HepG2 (cell line): Measurements from ENCODE around the gene DLST. TPM values are rescaled to one million over a fixed set of nuclear protein-coding genes. Genes with fewer than 3 reads are reported as not detected.

ENCODE experiments used
- HNRNPL ChIP-seq: fragments of 200-400 bp; formaldehyde crosslinking; IDR thresholded peaks from 2 replicates; pipeline ENCODE4 v1.6.1; 2017; ENCODE audit warnings: mild to moderate bottlenecking, low read depth, low read length
- KDM4B ChIP-seq: sonication (generic); formaldehyde crosslinking; IDR thresholded peaks from 2 replicates; pipeline ENCODE4 v1.4.0; 2020; ENCODE audit warnings: missing genetic modification reagents
- KMT2A ChIP-seq: sonication (generic); formaldehyde crosslinking; IDR thresholded peaks from 2 replicates; pipeline ENCODE4 v1.4.0; 2020; ENCODE audit warnings: missing genetic modification reagents
- NFE2 ChIP-seq: sonication (generic); formaldehyde crosslinking; IDR thresholded peaks from 2 replicates; pipeline ENCODE4 v1.4.0; 2020; ENCODE audit warnings: missing genetic modification reagents
- POLR2AphosphoS2 ChIP-seq: IDR thresholded peaks from 2 replicates; pipeline ENCODE4 v1.6.1; 2011; ENCODE audit warnings: low read depth, low read length, improper control_type of control experiment
- SAP130 ChIP-seq: IDR thresholded peaks from 2 replicates; pipeline ENCODE4 v1.6.1; 2016; ENCODE audit warnings: low read depth
- STAG1 ChIP-seq: sonication (generic); formaldehyde crosslinking; IDR thresholded peaks from 2 replicates; pipeline ENCODE4 v1.4.0; 2020; ENCODE audit warnings: missing genetic modification reagents
- TBX2 ChIP-seq: sonication (generic); formaldehyde crosslinking; IDR thresholded peaks from 2 replicates; pipeline ENCODE4 v1.5.0; 2020; ENCODE audit warnings: missing genetic modification reagents, mild to moderate bottlenecking, borderline replicate concordance
- WIZ ChIP-seq: sonication (generic); formaldehyde crosslinking; IDR thresholded peaks from 2 replicates; pipeline ENCODE4 v1.5.1; 2020; ENCODE audit warnings: mild to moderate bottlenecking, missing genetic modification reagents
- ZMYM3 ChIP-seq: sonication (generic); formaldehyde crosslinking; IDR thresholded peaks from 2 replicates; pipeline ENCODE4 v1.5.1; 2020; ENCODE audit warnings: mild to moderate bottlenecking, missing genetic modification reagents
- ZNF136 ChIP-seq: sonication (generic); formaldehyde crosslinking; IDR thresholded peaks from 2 replicates; pipeline ENCODE4 v1.8.1; 2022; ENCODE audit warnings: low read depth, mild to moderate bottlenecking, moderate library complexity, missing genetic modification reagents
- ZNF546 ChIP-seq: sonication (generic); formaldehyde crosslinking; conservative IDR thresholded peaks from 2 replicates; pipeline ENCODE4 v1.8.1; 2023; ENCODE audit warnings: mild to moderate bottlenecking, missing genetic modification reagents
- ZNF549 ChIP-seq: sonication (generic); formaldehyde crosslinking; IDR thresholded peaks from 2 replicates; pipeline ENCODE4 v1.5.0; 2020; ENCODE audit warnings: missing genetic modification reagents
- ZNF674 ChIP-seq: sonication (generic); formaldehyde crosslinking; IDR thresholded peaks from 2 replicates; pipeline ENCODE4 v1.5.0; 2020; ENCODE audit warnings: low read depth, mild to moderate bottlenecking, missing genetic modification reagents
- ZNF678 ChIP-seq: sonication (generic); formaldehyde crosslinking; IDR thresholded peaks from 2 replicates; pipeline ENCODE4 v1.4.0; 2020; ENCODE audit warnings: mild to moderate bottlenecking, missing genetic modification reagents
- ZNF891 ChIP-seq: sonication (generic); formaldehyde crosslinking; IDR thresholded peaks from 2 replicates; pipeline ENCODE4 v1.5.0; 2020; ENCODE audit warnings: mild to moderate bottlenecking, missing genetic modification reagents
- ZSCAN30 ChIP-seq: sonication (generic); formaldehyde crosslinking; IDR thresholded peaks from 2 replicates; pipeline ENCODE4 v1.5.0; 2020; ENCODE audit warnings: mild to moderate bottlenecking, missing genetic modification reagents
- ZSCAN31 ChIP-seq: sonication (generic); formaldehyde crosslinking; IDR thresholded peaks from 2 replicates; pipeline ENCODE4 v1.5.0; 2020; ENCODE audit warnings: low read depth, mild to moderate bottlenecking, missing genetic modification reagents
- polyA plus RNA-seq, 8 experiments: library from polyadenylated mRNA; depleted of rRNA in 3 of 8; stranded (reverse) in 7 of 8; unstranded in 1 of 8; fragments of >200 nt; fragmentation: Illumina TruSeq in 4 of 8; extraction: Trizol in 4 of 8; gene quantifications; 2 replicates each; pipeline versions ENCODE4 v1.2.1 to v1.2.3, GENCODE V29; 2011 to 2016; ENCODE audit warnings: low read depth in 4 of 8, missing spikeins in 1 of 8, mixed read lengths in 1 of 8; ENCODE audit not compliant: insufficient read depth in 1 of 8
- total RNA-seq, 5 experiments: library from RNA; depleted of rRNA; stranded (reverse); fragments of >200 nt; fragmentation: Illumina TruSeq; extraction: Trizol; gene quantifications; 2 replicates each; pipeline ENCODE4 v1.2.3, GENCODE V29; 2016; ENCODE audit warnings: low read depth in 1 of 5
- TF ChIP-seq, protein P1 (sequence below): sonication (generic); formaldehyde crosslinking; conservative IDR thresholded peaks from 2 replicates; pipeline ENCODE4 v1.4.0; 2020; ENCODE audit warnings: missing genetic modification reagents
- TF ChIP-seq, protein P2 (sequence below): sonication (generic); formaldehyde crosslinking; IDR thresholded peaks from 2 replicates; pipeline ENCODE4 v1.5.0; 2020; ENCODE audit warnings: mild to moderate bottlenecking, missing genetic modification reagents, borderline replicate concordance
- TF ChIP-seq, protein P3 (sequence below): sonication (generic); formaldehyde crosslinking; IDR thresholded peaks from 2 replicates; pipeline ENCODE4 v1.8.1; 2023; ENCODE audit warnings: missing genetic modification reagents, mild to moderate bottlenecking, borderline replicate concordance

The DLST gene
- total and polyA plus RNA-seq, 2 of the 13 experiments (the other 11 are each of a cell fraction or from before 2014, with no cell fraction given) = 56.5 to 94.3 TPM

DNA sequence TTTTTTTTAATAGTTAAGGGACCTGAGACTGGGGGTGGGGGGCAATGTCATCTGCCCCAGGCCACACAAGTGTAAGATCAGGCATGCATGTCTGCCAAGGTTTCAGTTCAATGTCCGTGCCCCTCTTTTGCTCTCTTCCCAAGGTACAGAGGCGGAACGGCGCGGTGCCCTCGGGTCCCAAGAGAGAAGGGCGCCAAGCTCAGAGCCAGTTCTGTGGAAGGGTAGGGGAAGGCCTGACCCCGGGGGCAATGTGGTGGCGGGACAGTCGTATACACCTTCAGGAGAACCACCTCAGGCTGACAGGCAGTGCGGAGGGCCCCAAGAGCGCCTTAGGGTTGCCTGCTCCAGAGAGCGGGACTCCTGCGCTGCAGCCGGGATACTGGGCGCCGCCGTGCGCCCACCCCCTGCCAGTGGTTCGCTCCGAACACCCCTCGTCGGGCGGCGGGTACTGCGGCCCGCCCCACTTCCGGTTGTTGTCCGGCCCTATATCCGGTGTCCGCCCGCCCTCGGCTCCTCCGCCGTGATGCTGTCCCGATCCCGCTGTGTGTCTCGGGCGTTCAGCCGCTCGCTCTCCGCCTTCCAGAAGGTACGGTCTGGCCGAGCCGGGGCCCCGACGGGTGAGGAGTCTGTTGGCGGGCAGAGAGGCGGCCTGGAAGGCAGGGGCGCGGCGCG lies at the start of gene DLST (continued):
- TF ChIP-seq, protein P1, sequence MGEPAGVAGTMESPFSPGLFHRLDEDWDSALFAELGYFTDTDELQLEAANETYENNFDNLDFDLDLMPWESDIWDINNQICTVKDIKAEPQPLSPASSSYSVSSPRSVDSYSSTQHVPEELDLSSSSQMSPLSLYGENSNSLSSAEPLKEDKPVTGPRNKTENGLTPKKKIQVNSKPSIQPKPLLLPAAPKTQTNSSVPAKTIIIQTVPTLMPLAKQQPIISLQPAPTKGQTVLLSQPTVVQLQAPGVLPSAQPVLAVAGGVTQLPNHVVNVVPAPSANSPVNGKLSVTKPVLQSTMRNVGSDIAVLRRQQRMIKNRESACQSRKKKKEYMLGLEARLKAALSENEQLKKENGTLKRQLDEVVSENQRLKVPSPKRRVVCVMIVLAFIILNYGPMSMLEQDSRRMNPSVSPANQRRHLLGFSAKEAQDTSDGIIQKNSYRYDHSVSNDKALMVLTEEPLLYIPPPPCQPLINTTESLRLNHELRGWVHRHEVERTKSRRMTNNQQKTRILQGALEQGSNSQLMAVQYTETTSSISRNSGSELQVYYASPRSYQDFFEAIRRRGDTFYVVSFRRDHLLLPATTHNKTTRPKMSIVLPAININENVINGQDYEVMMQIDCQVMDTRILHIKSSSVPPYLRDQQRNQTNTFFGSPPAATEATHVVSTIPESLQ (CRISPR knock-in tag) = peak; percentile 73; the same call in 1 of the 2 replicates
- TF ChIP-seq KDM4B (CRISPR knock-in tag) = peak; percentile 54; the same call in 1 of the 2 replicates
- no peak for TF ChIP-seq WIZ (CRISPR knock-in tag)
- TF ChIP-seq NFE2 (CRISPR knock-in tag) = no peak
- TF ChIP-seq, protein P2, sequence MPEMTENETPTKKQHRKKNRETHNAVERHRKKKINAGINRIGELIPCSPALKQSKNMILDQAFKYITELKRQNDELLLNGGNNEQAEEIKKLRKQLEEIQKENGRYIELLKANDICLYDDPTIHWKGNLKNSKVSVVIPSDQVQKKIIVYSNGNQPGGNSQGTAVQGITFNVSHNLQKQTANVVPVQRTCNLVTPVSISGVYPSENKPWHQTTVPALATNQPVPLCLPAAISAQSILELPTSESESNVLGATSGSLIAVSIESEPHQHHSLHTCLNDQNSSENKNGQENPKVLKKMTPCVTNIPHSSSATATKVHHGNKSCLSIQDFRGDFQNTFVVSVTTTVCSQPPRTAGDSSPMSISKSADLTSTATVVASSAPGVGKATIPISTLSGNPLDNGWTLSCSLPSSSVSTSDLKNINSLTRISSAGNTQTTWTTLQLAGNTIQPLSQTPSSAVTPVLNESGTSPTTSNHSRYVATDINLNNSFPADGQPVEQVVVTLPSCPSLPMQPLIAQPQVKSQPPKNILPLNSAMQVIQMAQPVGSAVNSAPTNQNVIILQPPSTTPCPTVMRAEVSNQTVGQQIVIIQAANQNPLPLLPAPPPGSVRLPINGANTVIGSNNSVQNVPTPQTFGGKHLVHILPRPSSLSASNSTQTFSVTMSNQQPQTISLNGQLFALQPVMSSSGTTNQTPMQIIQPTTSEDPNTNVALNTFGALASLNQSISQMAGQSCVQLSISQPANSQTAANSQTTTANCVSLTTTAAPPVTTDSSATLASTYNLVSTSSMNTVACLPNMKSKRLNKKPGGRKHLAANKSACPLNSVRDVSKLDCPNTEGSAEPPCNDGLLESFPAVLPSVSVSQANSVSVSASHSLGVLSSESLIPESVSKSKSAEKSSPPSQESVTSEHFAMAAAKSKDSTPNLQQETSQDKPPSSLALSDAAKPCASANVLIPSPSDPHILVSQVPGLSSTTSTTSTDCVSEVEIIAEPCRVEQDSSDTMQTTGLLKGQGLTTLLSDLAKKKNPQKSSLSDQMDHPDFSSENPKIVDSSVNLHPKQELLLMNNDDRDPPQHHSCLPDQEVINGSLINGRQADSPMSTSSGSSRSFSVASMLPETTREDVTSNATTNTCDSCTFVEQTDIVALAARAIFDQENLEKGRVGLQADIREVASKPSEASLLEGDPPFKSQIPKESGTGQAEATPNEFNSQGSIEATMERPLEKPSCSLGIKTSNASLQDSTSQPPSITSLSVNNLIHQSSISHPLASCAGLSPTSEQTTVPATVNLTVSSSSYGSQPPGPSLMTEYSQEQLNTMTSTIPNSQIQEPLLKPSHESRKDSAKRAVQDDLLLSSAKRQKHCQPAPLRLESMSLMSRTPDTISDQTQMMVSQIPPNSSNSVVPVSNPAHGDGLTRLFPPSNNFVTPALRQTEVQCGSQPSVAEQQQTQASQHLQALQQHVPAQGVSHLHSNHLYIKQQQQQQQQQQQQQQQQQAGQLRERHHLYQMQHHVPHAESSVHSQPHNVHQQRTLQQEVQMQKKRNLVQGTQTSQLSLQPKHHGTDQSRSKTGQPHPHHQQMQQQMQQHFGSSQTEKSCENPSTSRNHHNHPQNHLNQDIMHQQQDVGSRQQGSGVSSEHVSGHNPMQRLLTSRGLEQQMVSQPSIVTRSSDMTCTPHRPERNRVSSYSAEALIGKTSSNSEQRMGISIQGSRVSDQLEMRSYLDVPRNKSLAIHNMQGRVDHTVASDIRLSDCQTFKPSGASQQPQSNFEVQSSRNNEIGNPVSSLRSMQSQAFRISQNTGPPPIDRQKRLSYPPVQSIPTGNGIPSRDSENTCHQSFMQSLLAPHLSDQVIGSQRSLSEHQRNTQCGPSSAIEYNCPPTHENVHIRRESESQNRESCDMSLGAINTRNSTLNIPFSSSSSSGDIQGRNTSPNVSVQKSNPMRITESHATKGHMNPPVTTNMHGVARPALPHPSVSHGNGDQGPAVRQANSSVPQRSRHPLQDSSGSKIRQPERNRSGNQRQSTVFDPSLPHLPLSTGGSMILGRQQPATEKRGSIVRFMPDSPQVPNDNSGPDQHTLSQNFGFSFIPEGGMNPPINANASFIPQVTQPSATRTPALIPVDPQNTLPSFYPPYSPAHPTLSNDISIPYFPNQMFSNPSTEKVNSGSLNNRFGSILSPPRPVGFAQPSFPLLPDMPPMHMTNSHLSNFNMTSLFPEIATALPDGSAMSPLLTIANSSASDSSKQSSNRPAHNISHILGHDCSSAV (CRISPR knock-in tag) = no peak
- TF ChIP-seq ZNF136 (CRISPR knock-in tag) = no peak
- no peak for TF ChIP-seq ZNF674 (CRISPR knock-in tag)
- TF ChIP-seq STAG1 (CRISPR knock-in tag) = no peak
- no peak for TF ChIP-seq POLR2AphosphoS2
- no peak for TF ChIP-seq ZSCAN30
- no peak; the same call in 1 of the 2 replicates for TF ChIP-seq ZMYM3 (CRISPR knock-in tag)
- no peak for TF ChIP-seq ZNF678 (CRISPR knock-in tag)
- TF ChIP-seq, protein P3, sequence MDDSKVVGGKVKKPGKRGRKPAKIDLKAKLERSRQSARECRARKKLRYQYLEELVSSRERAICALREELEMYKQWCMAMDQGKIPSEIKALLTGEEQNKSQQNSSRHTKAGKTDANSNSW (CRISPR knock-in tag) = peak; percentile 48; the same call in 1 of the 2 replicates
- peak; percentile 76; the same call in 1 of the 2 replicates for TF ChIP-seq TBX2 (CRISPR knock-in tag)
- TF ChIP-seq KMT2A (CRISPR knock-in tag) = peak; percentile 96
- TF ChIP-seq ZNF546 (CRISPR knock-in tag) = peak; percentile 89
- peak; percentile 85 for TF ChIP-seq SAP130
- peak; percentile 84 for TF ChIP-seq ZSCAN31 (CRISPR knock-in tag)
- TF ChIP-seq ZNF549 (CRISPR knock-in tag) = no peak
- peak; percentile 60 for TF ChIP-seq HNRNPL
- TF ChIP-seq ZNF891 (CRISPR knock-in tag) = no peak
